ENCODE measurements around the gene CLEC1B.
"Not testable (repeated sequence)": the region's sequence is repeated elsewhere in the genome, so short reads cannot be mapped to it uniquely, and the experiment has no call there.

The CLEC1B gene

DNA sequence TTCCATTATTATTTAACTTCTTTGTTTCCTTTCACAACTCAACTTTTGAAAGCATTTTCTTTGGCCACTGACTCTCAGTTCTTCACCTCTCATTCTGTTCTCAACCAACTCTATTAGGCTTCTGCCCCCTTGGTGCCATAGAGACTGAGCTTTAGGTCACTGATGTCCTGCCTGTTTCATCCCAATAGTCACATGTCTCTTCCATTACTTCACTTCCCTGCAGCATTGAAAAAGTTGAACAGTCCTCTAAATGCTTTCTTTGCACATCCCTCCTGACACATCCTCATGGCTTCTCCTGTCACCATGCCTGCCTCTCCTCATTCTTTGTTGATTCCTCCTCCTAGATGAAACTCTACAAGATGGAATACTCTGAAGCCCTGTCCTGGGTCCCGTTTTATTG, 25.0 kb downstream of the CLEC1B start:
- no peak for DNase-seq

DNA sequence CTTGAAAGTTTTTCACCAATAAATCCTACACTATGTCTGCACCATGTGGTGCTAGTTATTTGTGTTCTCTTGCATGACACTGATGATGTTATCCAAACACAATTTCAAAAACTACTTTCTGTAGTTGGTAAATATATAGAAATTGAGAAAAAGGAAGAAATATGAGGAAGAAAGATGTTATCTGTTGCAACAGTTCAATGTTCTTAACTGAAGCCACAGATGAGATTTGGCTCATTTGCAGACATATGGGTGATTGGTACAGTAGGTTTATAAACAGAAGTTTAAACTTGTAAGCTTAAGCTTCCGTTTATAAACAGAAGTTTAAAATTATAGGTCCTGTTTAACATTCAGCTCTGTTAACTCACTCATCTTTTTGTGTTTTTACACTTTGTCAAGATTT, 27.7 kb downstream of the CLEC1B start, which contains the start of gene CLEC12A:
CLEC12A (plus strand) TSS at position 229 of the 400 bp plus-strand sequence. CDS start 188 bp downstream, outside the sequence.
- DNase-seq, result no peak

DNA sequence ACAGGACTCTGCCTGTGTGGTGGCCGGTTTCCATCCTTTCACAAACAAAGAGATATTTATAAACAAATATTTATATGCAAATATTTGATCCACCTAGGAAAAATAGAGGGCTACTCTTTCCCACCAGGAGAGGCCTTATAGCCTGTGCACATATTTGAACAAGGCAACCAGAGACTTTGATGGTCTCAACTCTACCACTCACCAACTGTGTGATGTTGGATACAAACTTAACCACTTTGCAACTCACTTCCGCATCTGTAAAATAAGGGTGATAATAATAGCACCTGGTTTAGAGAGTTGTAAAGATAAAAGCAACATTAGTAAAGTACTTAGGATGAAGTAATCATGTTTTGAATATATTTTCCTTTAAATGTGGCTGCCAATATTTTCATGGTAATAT, 29.2 kb downstream of the CLEC1B start:
- DNase-seq, result no peak

GRCh38 chr12:9961901-9962300, 37.0 kb downstream of the CLEC1B start:
- DNase-seq, result no peak

- no peak for DNase-seq
Measured at GRCh38 chr12:9961106-9961505, 37.8 kb downstream of the CLEC1B start.

DNA sequence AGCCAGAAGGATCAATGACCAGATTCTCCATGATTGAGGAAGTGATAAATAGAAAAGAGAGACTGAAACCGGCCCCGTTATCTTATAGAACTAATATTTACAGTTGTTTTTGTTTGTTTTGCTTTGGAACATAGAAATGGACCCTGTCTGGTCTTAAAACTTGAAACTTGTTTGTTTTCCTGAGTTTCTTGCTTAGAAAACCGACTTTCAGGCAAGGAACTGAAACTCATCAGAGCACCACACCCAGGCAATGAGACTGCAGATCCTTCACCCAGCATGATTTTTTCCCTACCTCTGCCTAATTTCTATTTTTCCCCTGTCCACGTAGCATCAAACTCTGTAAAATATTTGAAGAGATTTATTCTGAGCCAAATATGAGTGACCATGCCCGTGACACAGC, 38.3 kb downstream of the CLEC1B start:
- no peak for DNase-seq

GRCh38 chr12:9957834-9958233, 41.1 kb downstream of the CLEC1B start:
- peak in 2 of 6 experiments; percentile 8 to 16 for DNase-seq

- not testable (repeated sequence) for DNase-seq
Measured at GRCh38 chr12:9952954-9953729, 45.8 kb downstream of the CLEC1B start.

- peak in 4 of 6 experiments; percentile 13 to 64 (median 51) for DNase-seq
Measured at GRCh38 chr12:9951026-9951675, 47.8 kb downstream of the CLEC1B start.

GRCh38 chr12:9948606-9949296, 50.2 kb downstream of the CLEC1B start:
- DNase-seq, result peak in 3 of 6 experiments; percentile 4 to 8 (median 7)

- DNase-seq, result no peak
Measured at GRCh38 chr12:9947674-9948073, 51.2 kb downstream of the CLEC1B start.

GRCh38 chr12:9944391-9944790, 54.5 kb downstream of the CLEC1B start:
- DNase-seq, result no peak

DNA sequence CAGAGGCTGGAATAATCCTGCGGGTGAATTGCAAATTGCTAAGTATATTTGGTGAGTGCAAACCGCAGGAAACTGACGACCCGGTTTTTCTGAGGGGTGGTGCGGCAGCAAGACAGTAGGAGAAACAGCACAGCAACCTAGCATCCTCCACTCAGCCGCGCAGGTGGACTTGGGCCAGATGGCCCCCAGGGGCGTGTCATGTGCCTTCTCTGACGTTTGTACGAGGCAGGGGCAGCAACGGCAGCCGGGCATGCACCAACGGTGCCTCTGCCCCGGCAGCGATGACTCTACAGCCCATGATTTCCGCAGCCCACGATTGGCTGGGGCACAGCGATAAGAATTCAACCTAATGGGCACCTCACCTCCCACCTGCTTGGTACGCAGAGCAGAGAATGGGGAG, 55.7 kb downstream of the CLEC1B start:
- peak in 1 of 6 experiments; percentile 65 for DNase-seq

All from stimulated activated naive CD4-positive, alpha-beta T cell (primary cell).